Neural crest cell (in vitro differentiated cells): Measurements from ENCODE around the gene ARID5B. TPM values are rescaled to one million over a fixed set of nuclear protein-coding genes. Genes with fewer than 3 reads are reported as not detected.

Source experiments
- DNase-seq: peaks from one replicate; pipeline ENCODE4 v3.0.0; 2021; ENCODE audit warnings: low read depth, mixed read lengths, low spot score
- H3K27ac Mint-ChIP-seq: one replicate; pipeline ENCODE4 v1.8.0; 2021; ENCODE audit warnings: mild to moderate bottlenecking, mixed read lengths; ENCODE audit not compliant: unreplicated experiment
- H3K27me3 Mint-ChIP-seq: 2 replicates; pipeline ENCODE4 v1.8.0; 2021; ENCODE audit warnings: low read depth, mild to moderate bottlenecking, mixed read lengths
- H3K36me3 Mint-ChIP-seq: 2 replicates; pipeline ENCODE4 v1.8.0; 2021; ENCODE audit warnings: low read depth, mild to moderate bottlenecking, mixed read lengths
- H3K4me1 Mint-ChIP-seq: 2 replicates; pipeline ENCODE4 v1.8.0; 2021; ENCODE audit warnings: mixed read lengths
- H3K4me3 Mint-ChIP-seq: one replicate; pipeline ENCODE4 v1.8.0; 2021; ENCODE audit warnings: mild to moderate bottlenecking, mixed read lengths
- H3K9me3 Mint-ChIP-seq: 2 replicates; pipeline ENCODE4 v1.8.0; 2021; ENCODE audit warnings: mixed read lengths
- CTCF ChIP-seq: fragments of 200-600 bp; sonication (generic); conservative IDR thresholded peaks from 2 replicates; pipeline ENCODE4 v1.5.0; 2021; ENCODE audit warnings: antibody characterized with exemption, mild to moderate bottlenecking
- total RNA-seq: library from RNA; stranded (reverse); gene quantifications from 2 replicates; pipeline ENCODE4 v1.2.1, GENCODE V29; 2021

ARID5B gene
- total RNA-seq, 1 donor from 2014 or later = 10.4 TPM

- Mint-ChIP-seq H3K27me3 (no peaks in the 10 kb centered on the region), H3K4me1 (peaks cover 5% of the 10 kb centered on the region), H3K9me3 (peaks cover 4% of the 10 kb centered on the region), H3K4me3 (no peak overlapping the region), H3K27ac (no peak overlapping the region), H3K36me3 (peaks cover 5% of the 10 kb centered on the region)
- DNase-seq = no peak
- no peak for TF ChIP-seq CTCF
These were observed 16.6 kb downstream of the ARID5B start for GRCh38 chr10:61918140-61918539.

GRCh38 chr10:61918989-61919388 lies 17.5 kb downstream of the ARID5B start:
- Mint-ChIP-seq H3K4me3 (no peak overlapping the region), H3K27ac (no peak overlapping the region), H3K27me3 (no peaks in the 10 kb centered on the region), H3K36me3 (peaks cover 5% of the 10 kb centered on the region), H3K4me1 (peaks cover 5% of the 10 kb centered on the region), H3K9me3 (peaks cover 4% of the 10 kb centered on the region)
- no peak for TF ChIP-seq CTCF
- no peak for DNase-seq

- H3K4me1 Mint-ChIP-seq = peaks cover 5% of the 10 kb centered on the region
- H3K4me3 Mint-ChIP-seq = no peak overlapping the region
- peaks cover 4% of the 10 kb centered on the region for H3K9me3 Mint-ChIP-seq
- no peak for DNase-seq
- TF ChIP-seq CTCF = no peak
- no peaks in the 10 kb centered on the region for H3K27me3 Mint-ChIP-seq
- H3K36me3 Mint-ChIP-seq = peaks cover 5% of the 10 kb centered on the region
- H3K27ac Mint-ChIP-seq = no peak overlapping the region
These were observed 18.2 kb downstream of the ARID5B start for GRCh38 chr10:61919646-61920215.

- Mint-ChIP-seq H3K27me3 (no peaks in the 10 kb centered on the region), H3K9me3 (peaks cover 4% of the 10 kb centered on the region)
- no peak for TF ChIP-seq CTCF
These were observed 19.6 kb downstream of the ARID5B start for GRCh38 chr10:61921143-61921542.

GRCh38 chr10:61923210-61923949 lies 21.9 kb downstream of the ARID5B start:
- Mint-ChIP-seq H3K4me3 (no peak overlapping the region), H3K27me3 (no peaks in the 10 kb centered on the region), H3K9me3 (no peaks in the 10 kb centered on the region), H3K4me1 (peaks cover 5% of the 10 kb centered on the region), H3K27ac (no peak overlapping the region), H3K36me3 (no peaks in the 10 kb centered on the region)
- no peak for DNase-seq
- no peak for TF ChIP-seq CTCF

More at GRCh38 chr10:61921143-61921542, 19.6 kb downstream of the ARID5B start:
- Mint-ChIP-seq H3K27ac (no peak overlapping the region), H3K4me1 (peaks cover 5% of the 10 kb centered on the region), H3K4me3 (no peak overlapping the region), H3K36me3 (peaks cover 2% of the 10 kb centered on the region)
- no peak for DNase-seq
